ENCODE data around the gene SEMA3B.

SEMA3B gene

GRCh38 chr3:50322386-50323091 lies 53.6 kb downstream of the SEMA3B start, which contains the start of gene HYAL2:
Gene HYAL2 (minus strand): TSS chr3:50322745. CDS start chr3:50320489, 2,256 bp downstream.
- Histone ChIP-seq H3K9me2 (replicated peaks; ENCODE audit: insufficient read depth, low read length) (no peaks in the 10 kb centered on the region), H4K20me1 (ENCODE audit: insufficient read depth, low read length) (no peaks in the 10 kb centered on the region), H3K9ac (ENCODE audit: low read length) (peak within 1 kb of the TSS; percentile 95), H3K27me3 (replicated peaks; ENCODE audit: insufficient read depth, low read length) (no peaks in the 10 kb centered on the region), H3K9me3 (replicated peaks; ENCODE audit: insufficient read depth, low read length) (no peaks in the 10 kb centered on the region), H3K79me2 (ENCODE audit: low read length) (peaks cover 32% of the 10 kb centered on the region), H3K4me2 (ENCODE audit: low read depth, low read length) (peak within 1 kb of the TSS; percentile 75), H3K36me3 (replicated peaks; ENCODE audit: insufficient read depth, low read length) (no peaks in the 10 kb centered on the region), H2AFZ (ENCODE audit: low read length) (peak within 1 kb of the TSS; percentile 91), H3K4me3 (ENCODE audit: low read length) (peak within 1 kb of the TSS; percentile 83), H3K4me1 (ENCODE audit: low read length) (0 out of 2 replicates have a peak, but pooled peaks cover 7% of the 10 kb centered on the region), H3F3A (ENCODE audit: insufficient read depth, low read length) (no peaks in the 10 kb centered on the region), H3K27ac (ENCODE audit: low read length) (peak within 1 kb of the TSS; percentile 80)
- TF ChIP-seq EZH2 (optimal IDR thresholded peaks at IDR 0.05; ENCODE audit: low read depth, low read length) (no peak), EZH2phosphoT487 (IDR thresholded peaks at IDR 0.05; ENCODE audit: low read length) (no peak), CTCF (IDR thresholded peaks at IDR 0.05; ENCODE audit: low read length) (no peak)
- DNase-seq: no peak

- no peaks in the 10 kb centered on the region for H3K9me3 ChIP-seq (replicated peaks; ENCODE audit: insufficient read depth, low read length)
- H3K9me2 ChIP-seq (replicated peaks; ENCODE audit: insufficient read depth, low read length): no peaks in the 10 kb centered on the region
- H3K9ac ChIP-seq (ENCODE audit: low read length): no peak overlapping the region
- peaks cover 37% of the 10 kb centered on the region for H3K79me2 ChIP-seq (ENCODE audit: low read length)
- H4K20me1 ChIP-seq (ENCODE audit: insufficient read depth, low read length): no peaks in the 10 kb centered on the region
- no peak overlapping the region for H3K4me3 ChIP-seq (ENCODE audit: low read length)
- no peak overlapping the region for H3K27ac ChIP-seq (ENCODE audit: low read length)
- no peak for DNase-seq
- H3K4me1 ChIP-seq (ENCODE audit: low read length): 0 out of 2 replicates have a peak, but pooled peaks cover 7% of the 10 kb centered on the region
- no peaks in the 10 kb centered on the region for H3K27me3 ChIP-seq (replicated peaks; ENCODE audit: insufficient read depth, low read length)
- H2AFZ ChIP-seq (ENCODE audit: low read length): no peak overlapping the region
- H3F3A ChIP-seq (ENCODE audit: insufficient read depth, low read length): no peaks in the 10 kb centered on the region; the same call in 1 of the 2 replicates
- TF ChIP-seq EZH2 (optimal IDR thresholded peaks at IDR 0.05; ENCODE audit: low read depth, low read length) (no peak), CTCF (IDR thresholded peaks at IDR 0.05; ENCODE audit: low read length) (no peak), EZH2phosphoT487 (IDR thresholded peaks at IDR 0.05; ENCODE audit: low read length) (no peak)
- H3K36me3 ChIP-seq (replicated peaks; ENCODE audit: insufficient read depth, low read length): no peaks in the 10 kb centered on the region
- H3K4me2 ChIP-seq (ENCODE audit: low read depth, low read length): no peak overlapping the region
Measured at GRCh38 chr3:50323092-50323600, 54.2 kb downstream of the SEMA3B start.

DNA sequence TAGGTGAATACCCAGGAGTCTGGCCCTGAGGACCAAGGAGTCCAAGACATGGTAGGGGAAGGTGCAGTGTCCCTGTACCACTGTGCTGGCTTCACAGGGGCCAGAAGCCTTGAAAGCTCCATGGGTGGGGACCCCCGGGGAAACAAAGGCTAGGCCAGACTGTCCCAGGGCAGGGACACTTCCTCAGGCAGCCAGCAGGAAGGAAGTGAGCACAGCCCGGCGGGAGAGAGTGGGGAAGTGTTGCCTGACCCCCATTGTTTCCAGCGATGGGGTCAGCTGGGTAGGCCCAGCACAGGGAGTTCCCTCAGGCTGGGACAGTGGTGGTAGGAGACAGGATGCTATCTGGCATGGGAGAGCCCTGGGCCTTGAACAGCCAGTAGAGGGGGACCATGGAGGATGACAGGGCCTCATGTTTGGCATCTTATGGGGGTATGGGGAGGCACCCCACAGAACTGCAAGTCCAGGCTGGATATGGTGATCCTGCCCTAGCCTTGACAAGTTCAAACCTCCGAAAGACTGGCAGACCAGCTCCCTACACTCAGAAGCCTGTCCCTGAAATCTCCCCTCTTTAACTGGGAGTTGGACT lies 54.8 kb downstream of the SEMA3B start:
- no peaks in the 10 kb centered on the region for H4K20me1 ChIP-seq (ENCODE audit: insufficient read depth, low read length)
- H3K4me1 ChIP-seq (ENCODE audit: low read length): 0 out of 2 replicates have a peak, but pooled peaks cover 7% of the 10 kb centered on the region
- peaks cover 5% of the 10 kb centered on the region; the same call in 1 of the 2 replicates for H3F3A ChIP-seq (ENCODE audit: insufficient read depth, low read length)
- no peaks in the 10 kb centered on the region for H3K36me3 ChIP-seq (replicated peaks; ENCODE audit: insufficient read depth, low read length)
- no peak for TF ChIP-seq CTCF (IDR thresholded peaks at IDR 0.05; ENCODE audit: low read length)
- no peak for TF ChIP-seq EZH2phosphoT487 (IDR thresholded peaks at IDR 0.05; ENCODE audit: low read length)
- TF ChIP-seq EZH2 (optimal IDR thresholded peaks at IDR 0.05; ENCODE audit: low read depth, low read length): no peak
- H3K27ac ChIP-seq (ENCODE audit: low read length): no peak overlapping the region
- H3K9ac ChIP-seq (ENCODE audit: low read length): no peak overlapping the region
- no peaks in the 10 kb centered on the region for H3K9me3 ChIP-seq (replicated peaks; ENCODE audit: insufficient read depth, low read length)
- H3K9me2 ChIP-seq (replicated peaks; ENCODE audit: insufficient read depth, low read length): no peaks in the 10 kb centered on the region
- peaks cover 37% of the 10 kb centered on the region for H3K79me2 ChIP-seq (ENCODE audit: low read length)
- H3K4me2 ChIP-seq (ENCODE audit: low read depth, low read length): no peak overlapping the region
- H3K4me3 ChIP-seq (ENCODE audit: low read length): no peak overlapping the region
- H3K27me3 ChIP-seq (replicated peaks; ENCODE audit: insufficient read depth, low read length): no peaks in the 10 kb centered on the region
- DNase-seq: no peak
- no peak overlapping the region for H2AFZ ChIP-seq (ENCODE audit: low read length)
